Measurements from ENCODE around the gene PHPT1.
"Not testable (repeated sequence)": the region's sequence is repeated elsewhere in the genome, so short reads cannot be mapped to it uniquely, and the experiment has no call there.

The PHPT1 gene

DNA sequence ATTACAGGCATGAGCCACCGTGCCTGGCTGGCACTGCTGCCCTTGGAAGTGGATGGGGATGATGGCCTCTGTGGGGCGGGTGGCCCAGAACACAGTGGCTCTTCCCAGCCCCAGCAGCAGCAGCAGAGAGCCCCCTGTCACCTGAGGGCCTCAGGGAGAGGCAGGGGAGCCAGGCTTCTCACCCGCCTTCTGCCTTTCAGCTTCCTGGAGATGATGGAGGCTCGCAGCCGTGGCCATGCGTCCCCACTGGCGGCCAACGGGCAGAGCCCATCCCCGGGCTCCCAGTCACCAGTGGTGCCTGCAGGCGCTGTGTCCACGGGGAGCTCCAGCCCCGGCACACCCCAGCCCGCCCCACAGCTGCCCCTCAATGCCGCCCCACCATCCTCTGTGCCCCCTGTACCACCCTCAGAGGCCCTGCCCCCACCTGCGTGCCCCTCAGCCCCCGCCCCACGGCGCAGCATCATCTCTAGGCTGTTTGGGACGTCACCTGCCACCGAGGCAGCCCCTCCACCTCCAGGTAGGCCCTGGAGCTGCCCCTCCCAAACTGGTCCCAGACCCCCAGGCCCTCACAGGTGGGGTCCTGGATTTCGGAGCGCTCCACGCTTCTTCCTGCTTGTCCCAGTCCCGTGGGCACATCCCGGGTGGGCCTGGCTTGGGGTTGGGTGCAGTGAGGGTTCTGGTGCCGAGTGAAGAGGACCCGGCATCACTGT is 11.9 kb upstream of the PHPT1 start:
- no peak for DNase-seq (ENCODE audit: low read depth)

DNA sequence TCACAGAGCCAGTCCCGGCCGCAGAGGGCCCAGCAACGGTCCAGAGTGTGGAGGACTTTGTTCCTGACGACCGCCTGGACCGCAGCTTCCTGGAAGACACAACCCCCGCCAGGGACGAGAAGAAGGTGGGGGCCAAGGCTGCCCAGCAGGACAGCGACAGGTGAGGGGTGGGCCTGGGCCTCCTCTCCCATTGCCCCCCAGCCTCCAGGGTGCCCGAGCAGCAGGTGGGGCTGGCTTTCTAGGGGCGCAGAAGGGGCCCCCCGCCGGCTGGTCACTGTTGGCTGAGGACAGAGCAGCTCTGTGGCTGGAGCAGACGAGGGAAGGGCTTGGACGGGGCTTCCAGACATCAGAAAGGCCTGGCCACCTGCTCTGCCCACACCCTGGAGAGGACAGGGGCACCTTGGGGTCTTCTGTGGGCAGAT is 11.3 kb upstream of the PHPT1 start:
- DNase-seq (ENCODE audit: low read depth): not testable (repeated sequence)

DNA sequence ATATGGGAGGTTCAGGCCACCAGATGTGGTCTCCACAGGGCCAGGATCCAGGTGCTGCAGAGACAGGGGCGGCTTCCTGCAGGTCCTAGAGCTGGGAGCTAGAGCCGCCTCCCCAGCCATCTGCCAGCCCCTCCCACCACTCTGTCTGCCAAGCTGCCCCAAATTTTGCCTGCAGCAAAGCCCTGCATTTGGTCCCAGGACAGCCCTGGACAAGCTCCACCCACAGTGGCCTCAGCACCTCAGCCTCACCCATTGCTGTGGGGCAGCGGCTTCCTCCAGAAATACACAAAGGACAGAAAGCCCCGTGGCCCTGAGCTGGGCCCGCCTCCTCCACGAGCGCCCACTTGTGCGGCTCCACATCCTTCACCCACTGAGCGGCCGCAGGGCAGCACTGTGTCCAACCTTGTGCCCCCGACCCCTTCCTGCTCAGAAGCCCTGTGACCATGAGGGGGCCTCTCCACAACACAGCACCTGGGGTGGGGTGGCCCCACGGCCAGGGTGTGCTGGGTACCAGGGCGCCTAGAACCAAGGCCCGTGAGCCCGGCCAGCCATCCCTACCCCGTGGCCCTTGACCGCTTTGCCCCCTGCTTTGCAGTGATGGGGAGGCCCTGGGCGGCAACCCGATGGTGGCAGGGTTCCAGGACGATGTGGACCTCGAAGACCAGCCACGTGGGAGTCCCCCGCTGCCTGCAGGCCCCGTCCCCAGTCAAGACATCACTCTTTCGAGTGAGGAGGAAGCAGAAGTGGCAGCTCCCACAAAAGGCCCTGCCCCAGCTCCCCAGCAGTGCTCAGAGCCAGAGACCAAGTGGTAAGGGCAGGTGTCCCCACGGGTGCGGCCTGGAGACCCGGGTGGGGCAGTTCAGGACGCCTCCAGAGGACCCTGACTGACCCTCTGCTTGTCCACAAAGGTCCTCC is 10.6 kb upstream of the PHPT1 start:
- DNase-seq (ENCODE audit: low read depth): no peak

DNA sequence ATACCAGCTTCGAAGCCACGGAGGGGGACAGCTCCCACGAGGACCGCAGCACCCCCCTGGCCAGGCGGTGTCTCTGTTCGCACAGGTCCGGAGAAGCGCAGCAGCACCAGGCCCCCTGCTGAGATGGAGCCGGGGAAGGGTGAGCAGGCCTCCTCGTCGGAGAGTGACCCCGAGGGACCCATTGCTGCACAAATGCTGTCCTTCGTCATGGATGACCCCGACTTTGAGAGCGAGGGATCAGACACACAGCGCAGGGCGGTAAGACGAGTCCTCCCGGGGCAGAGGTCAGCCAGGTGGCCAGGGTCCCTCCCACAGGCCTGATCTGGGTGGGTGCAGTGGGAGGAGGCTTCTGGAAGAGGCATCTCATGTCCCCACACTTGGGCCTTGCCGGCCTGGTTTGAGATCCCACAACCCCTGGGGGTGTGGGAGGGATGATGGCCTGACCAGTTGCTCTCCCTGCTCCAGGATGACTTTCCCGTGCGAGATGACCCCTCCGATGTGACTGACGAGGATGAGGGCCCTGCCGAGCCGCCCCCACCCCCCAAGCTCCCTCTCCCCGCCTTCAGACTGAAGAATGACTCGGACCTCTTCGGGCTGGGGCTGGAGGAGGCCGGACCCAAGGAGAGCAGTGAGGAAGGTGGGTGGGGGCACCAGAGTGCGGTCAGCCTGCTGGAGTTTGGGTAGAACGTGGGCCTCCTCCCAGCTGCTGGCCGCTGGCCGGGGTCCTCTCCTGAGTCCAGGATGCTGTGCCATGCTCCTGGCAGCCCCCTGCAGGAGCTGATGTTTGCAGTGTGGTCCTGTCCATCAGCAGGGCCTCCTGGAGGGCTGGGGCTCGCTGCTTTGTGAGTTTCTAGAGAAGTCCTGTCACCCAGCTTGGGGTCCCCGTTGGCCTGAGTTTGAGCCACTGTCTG is 9.7 kb upstream of the PHPT1 start:
- DNase-seq (ENCODE audit: low read depth): no peak

DNA sequence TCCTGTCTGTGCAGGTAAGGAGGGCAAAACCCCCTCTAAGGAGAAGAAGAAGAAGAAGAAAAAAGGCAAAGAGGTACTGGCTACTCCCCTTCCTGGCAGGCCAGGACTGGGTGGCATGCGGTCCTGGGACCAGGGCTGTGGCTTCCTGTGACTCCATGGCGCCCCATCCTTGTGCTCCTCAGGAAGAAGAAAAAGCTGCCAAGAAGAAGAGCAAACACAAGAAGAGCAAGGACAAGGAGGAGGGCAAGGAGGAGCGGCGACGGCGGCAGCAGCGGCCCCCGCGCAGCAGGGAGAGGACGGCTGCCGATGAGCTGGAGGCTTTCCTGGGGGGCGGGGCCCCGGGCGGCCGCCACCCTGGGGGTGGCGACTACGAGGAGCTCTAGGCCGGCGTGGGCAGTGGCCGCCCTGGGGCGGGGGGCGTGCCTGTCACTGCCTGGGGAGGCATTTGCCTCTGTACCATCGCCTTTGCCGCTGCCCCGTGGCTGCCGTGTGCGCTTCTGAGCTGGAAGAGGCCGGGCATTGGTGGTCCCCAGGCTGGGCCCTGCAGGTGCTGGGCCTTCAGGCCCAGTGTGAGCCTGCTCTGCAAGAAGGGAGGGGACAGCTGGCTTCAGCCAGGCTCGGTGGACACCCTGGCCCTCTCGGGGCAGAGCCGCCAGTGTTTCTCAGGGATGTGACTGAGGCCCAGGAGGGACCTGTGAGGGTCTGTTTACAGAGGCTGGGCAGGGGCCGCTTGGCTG is 8.9 kb upstream of the PHPT1 start:
- no peak for DNase-seq (ENCODE audit: low read depth)

DNA sequence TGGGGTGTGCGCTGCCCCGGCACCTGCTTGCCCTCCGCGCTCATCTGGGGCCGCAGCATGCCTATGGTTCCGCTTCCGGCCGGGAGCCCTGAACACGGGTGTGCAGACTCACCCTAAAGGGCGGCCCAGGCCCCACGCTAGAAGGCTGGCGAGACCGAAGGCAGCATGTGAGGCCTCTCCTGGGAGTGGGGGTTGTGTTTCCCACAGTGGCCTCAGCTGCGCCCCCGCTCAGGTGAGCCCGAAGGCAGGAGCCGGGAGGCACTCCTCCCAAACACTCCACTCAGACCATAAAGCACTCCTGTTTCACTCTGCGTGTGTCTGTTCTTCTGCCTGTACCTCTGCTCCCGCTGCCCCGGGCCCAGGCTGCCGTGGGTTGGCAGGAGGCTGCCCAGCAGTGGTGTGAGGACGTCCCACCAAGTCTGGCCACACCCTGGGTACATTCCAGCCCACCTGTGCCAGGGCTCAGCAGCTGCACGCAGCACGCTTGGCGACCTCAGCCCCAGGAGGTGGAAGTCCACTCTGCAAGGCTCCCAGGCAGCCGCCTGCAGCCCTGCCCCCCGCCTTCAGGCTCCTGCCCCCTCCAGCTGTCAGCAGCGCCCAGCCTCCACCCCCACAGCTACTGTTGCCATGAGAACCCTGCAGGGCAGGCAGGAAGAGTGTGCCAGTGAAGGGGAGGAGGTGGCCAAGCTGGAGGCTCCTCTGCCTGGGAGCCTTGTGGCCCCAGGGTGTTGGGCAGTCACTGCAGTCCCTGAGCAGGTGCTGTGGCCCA is 8.1 kb upstream of the PHPT1 start:
- DNase-seq (ENCODE audit: low read depth): no peak

DNA sequence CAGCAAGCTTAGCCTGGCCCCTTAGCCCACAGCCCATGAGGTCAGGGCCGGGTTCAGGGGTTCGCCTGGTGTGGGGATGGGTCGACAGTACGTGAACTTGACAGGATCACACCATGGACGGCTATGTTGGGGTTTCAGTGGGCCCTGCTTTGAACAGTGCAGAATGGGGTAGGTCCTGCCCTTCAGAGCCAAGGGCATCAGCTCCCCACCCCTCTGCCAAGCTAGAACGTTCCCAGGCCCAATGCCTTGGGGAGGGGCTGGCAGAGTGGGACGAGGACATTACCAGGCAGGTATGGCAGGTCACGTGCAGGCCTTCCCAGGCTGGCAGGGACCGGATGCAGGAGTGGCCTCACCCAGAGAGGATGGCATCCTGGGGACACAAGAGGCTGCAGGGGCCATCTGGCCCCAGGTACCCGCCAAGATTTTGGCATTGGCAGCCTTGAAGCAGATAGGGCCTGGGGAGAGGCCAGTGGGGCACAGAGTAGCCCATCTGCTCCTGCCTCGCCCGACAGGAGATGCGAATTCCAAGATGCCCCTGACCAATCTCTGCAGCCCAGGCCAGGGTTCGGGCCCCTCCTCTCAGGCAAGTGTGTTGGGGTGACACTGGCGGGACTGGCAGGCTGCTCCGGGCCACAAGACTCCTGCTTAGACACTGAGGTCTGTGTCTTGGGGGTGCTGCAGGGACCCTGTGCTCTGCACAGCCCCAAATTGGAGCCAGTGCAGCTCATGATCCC is 7.4 kb upstream of the PHPT1 start:
- not testable (repeated sequence) for DNase-seq (ENCODE audit: low read depth)

DNA sequence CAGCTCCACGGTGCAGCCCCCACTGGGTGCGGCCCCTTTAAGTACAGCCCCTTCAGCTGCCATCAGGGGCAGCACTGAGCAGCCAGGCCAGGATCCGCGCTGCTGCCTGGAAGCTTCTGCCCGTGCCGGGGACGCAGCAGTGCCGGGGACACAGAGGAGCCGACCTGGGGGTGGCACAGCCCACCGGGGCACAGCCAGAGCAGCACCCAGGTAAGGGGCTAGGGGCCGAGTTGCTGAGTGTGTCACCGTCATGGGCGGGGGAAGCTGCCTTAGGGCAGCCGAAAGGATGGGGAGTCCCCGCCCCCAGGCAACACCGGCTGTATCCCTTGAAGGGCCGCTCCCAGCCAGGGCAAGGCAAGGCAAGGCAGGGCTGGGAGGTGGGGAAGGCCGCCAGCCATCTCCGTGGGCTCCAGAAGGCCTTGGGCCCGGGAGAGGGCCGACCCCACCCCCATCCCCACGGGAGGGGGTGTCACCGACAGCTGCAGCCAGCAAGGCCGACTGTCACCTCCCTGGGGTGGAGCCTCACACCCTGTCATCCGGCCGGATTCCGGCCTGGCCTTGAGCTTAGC is 6.7 kb upstream of the PHPT1 start, which contains the start of gene AJM1:
Gene AJM1, plus strand, starts transcription at position 99 of the 569 bp plus-strand sequence. CDS start 1,937 bp downstream, outside the sequence.
- peak; percentile 46 for DNase-seq (ENCODE audit: low read depth)

DNA sequence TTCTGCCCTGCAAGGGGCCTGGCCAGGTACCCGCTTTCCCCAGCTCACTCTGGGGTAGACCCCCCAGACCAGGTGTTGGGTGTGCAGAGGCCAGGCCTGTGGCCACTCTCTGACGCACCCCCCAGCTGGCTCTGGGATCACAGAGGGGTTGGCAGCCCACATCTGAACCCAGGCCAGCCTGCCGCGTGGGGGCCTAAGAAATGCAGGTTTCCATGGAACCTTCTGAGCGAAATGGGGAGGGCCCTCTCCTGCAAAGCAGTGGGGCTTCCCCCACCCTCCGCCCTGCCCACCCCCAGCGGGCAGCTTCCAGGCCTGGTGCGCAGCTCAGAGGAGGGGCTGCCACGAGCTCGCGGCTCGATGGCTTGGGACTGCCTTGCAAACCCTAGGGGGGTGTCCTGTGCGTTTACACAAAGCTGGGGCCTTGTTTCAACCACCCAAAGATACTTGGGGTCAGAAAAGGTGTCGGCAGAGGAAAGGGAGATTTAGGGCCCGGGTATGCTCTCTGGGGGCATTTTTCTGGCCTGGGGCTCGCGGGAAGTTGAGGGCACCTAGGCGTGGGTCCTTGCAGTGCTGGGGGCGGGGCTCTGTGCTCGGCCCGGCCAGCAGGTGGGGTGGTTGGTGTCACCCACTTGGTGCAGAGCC is 5.9 kb upstream of the PHPT1 start:
- not testable (repeated sequence) for DNase-seq (ENCODE audit: low read depth)

DNA sequence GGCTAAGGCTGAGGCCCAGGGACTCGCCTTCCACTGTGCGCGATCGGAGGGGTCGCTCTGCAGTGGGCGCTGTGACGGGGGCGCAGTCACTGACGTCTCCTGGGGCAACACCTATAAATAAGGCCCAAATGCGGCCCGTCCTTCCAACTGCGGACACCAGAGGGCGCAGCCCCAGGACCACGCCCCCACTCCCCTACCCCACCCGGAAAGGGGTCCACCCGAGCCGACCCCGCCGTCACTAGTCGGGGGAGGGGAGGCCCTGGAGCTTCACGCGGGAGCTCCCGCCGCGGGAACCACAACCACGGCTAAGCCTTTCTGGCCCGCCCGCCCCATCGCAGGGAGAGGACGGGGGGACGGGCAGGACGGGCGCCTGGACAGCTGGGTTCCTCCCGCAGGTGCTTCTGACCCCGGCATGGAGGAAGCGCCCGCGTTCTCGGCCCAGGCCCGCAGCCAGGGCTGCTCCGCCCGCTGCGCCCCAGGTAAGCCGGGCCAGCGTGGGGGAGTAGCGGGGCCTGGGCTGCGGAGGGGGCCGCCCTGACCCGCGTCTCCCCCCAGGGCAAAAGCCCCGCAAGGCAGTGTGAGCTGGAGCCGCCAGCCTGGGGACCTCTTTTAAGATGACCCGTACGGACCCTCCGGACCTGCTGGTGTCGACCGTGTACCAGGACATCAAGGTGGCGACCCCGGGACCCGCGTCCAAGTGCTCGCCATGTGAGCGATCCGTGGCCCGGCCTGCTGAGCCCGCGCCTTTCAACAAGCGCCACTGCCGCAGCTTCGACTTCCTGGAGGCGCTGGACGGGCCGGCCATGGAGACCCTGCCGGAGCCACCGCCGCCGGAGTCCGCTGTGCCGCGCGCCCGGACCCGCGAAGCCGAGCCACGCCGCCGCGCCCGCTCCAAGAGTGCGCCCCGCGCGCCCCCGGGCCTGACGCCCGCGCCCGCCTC is 5.1 kb upstream of the PHPT1 start:
- peak; percentile 47 for DNase-seq (ENCODE audit: low read depth)

DNA sequence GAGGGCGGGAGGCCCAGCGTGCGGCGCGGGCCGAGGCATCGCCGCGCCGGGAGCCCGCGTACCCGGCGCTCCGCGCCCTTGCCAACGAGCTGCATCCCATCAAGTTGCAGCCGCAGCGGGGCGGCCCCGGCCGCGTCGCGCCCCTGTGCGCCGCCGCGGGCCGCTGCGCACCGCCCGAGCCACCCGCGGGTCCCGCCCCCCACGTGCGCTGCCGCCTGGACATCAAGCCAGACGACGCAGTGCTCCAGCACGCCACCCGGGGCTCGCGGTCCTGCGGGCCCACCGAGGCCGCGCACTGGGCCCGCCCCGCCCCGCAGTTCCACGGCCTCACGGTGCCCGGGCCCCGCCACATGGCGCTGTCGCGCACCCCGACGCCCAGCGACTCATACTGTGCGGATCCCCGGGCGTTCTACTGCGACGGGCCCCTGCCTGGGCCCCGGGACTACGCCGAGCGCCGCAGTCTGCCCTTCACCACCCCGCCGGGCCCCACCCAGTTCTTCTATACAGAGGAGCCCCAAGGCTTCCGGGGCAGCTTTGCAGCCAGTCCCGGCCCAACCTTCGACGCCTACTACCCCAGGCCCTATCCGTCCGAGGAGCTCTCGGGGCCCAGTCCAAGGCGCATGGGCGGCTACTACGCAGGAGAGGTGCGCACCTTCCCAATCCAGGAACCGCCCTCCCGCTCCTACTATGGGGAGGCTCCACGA is 4.3 kb upstream of the PHPT1 start:
- DNase-seq (ENCODE audit: low read depth): no peak

DNA sequence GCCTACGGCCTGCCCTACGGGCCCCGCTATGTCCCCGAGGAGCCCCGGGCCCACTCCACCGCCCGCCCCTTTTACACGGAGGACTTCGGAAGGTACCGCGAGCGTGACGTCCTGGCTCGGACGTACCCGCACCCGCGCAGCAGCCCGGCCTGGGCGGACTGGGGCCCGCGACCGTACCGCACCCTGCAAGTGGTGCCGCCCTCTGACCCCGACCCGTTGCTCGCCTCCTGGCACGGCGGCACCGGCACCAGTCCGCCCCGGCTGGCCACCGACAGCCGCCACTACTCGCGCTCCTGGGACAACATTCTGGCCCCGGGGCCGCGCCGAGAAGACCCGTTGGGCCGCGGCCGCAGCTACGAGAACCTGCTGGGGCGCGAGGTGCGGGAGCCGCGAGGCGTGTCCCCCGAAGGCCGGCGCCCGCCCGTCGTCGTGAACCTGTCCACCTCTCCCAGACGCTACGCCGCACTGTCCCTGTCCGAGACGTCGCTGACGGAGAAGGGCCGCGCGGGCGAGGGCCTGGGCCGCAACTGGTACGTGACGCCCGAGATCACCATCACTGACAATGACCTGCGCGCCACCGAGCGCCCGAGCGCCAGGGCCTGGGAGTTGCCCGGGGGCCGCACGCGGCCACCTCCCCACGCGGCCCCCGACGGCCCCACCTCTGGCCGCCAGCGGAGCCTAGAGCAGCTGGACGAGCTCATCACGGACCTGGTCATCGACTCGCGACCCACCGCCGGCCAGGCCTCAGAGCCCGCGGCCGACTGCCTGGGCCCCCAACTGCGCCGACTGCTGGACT is 3.5 kb upstream of the PHPT1 start:
- no peak for DNase-seq (ENCODE audit: low read depth)

DNA sequence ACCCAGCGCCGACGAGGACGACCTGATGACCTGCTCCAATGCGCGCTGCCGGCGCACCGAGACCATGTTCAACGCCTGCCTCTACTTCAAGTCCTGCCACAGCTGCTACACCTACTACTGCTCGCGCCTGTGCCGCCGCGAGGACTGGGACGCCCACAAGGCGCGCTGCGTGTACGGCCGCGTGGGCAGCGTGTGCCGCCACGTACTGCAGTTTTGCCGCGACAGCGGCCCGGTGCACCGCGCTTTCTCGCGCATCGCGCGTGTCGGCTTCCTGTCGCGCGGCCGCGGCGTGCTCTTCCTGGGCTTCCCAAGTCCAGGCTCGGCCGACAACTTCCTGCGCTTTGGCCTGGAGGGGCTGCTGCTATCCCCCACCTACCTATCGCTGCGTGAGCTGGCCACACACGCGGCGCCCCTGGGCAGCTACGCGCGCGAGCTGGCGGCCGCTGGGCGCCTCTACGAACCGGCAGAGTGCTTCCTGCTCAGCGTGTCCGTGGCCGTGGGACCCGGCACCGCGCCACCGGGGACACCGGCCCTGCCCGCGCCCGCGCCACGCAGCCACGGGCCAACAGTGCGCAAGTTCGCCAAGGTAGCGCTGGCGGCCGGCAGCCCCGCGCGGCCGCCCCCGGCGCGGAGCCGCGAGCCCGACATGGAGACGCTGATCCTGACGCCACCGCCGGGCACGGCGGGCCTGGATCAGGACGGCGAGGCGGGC is 2.7 kb upstream of the PHPT1 start:
- no peak for DNase-seq (ENCODE audit: low read depth)

DNA sequence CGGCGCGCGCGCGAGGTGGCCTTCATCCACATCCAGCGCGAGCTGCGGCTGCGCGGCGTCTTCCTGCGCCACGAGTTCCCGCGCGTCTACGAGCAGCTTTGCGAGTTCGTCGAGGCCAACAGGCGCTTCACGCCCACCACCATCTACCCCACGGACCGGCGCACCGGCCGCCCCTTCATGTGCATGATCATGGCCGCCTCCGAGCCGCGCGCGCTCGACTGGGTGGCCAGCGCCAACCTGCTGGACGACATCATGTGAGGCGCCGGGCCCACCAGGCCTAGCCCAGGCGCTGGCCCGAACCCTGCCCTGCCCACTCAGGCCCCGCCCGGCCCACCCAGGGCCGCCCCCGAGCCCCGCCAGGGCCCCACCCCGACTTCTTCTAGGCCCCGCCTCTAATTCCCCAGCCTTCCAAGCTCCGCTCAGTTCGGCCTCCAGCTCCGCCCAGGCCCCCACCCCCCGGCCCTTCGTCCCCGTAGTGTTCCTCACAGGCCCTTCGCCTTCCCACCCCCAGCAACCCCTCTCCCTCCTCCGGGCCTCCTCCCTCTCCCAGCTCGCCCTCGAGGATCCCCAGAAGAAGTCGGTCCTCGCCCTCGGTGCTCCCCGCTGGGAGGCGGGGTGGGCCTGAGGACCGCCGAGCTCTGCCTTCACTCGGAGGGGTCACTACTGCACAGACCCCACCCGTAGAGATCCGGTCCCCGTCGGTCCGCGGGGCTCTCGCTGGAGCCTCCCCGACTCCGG is 2.0 kb upstream of the PHPT1 start:
- no peak for DNase-seq (ENCODE audit: low read depth)

DNA sequence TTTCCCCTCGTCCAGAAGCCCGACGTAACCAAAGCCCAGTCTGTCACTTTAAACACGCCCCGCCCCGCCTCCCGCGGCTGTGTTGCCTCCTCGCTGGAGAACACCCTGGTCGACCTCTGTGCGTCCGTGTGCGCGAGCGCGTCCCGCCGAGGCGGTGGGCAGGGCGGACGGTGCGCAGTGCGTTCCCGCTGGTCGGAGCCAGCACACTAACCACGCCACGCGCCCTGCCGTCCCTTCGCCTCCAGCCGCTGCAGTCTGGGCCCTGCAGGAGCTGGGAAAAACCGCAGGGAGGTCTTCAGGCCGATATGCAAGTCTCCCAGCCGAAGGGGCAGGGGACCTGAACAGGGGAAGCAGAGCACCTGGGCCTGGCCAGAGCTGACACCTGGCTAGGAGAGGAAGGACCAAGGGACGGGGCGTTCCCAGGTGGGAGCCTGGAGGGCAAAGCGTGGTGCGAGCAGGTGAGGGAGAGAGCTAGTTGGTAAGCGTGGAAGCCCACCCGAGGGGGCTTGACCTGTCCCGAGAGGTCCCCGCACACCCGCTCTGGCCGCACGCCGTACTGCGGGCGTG is 1.3 kb upstream of the PHPT1 start:
- peak; percentile 51 for DNase-seq (ENCODE audit: low read depth)

Data from stimulated activated CD8-positive, alpha-beta memory T cell treated with anti-CD3 and anti-CD28 coated beads, Interleukin-7, amount 100 ng/mL, for 24 hours (primary cell).